ENCODE data around the gene SPTB.

Gene SPTB

GRCh38 chr14:64830961-64831360 is 48.7 kb downstream of the SPTB start:
- Mint-ChIP-seq H3K4me3 (no peak overlapping the region), H3K27me3 (ENCODE audit: low read depth) (peaks cover 6% of the 10 kb centered on the region), H3K4me1 (ENCODE audit: low read depth) (no peaks in the 10 kb centered on the region), H3K9me3 (no peaks in the 10 kb centered on the region), H3K27ac (no peak overlapping the region), H3K36me3 (ENCODE audit: low read depth) (no peaks in the 10 kb centered on the region)
- DNase-seq (ENCODE audit: low spot score): no peak

- Mint-ChIP-seq H3K4me1 (ENCODE audit: low read depth) (no peaks in the 10 kb centered on the region), H3K9me3 (no peaks in the 10 kb centered on the region), H3K27me3 (ENCODE audit: low read depth) (peaks cover 19% of the 10 kb centered on the region), H3K27ac (no peak overlapping the region), H3K36me3 (ENCODE audit: low read depth) (no peaks in the 10 kb centered on the region), H3K4me3 (no peak overlapping the region)
- DNase-seq (ENCODE audit: low spot score): no peak
Measured at GRCh38 chr14:64828071-64828470, 51.6 kb downstream of the SPTB start.

DNA sequence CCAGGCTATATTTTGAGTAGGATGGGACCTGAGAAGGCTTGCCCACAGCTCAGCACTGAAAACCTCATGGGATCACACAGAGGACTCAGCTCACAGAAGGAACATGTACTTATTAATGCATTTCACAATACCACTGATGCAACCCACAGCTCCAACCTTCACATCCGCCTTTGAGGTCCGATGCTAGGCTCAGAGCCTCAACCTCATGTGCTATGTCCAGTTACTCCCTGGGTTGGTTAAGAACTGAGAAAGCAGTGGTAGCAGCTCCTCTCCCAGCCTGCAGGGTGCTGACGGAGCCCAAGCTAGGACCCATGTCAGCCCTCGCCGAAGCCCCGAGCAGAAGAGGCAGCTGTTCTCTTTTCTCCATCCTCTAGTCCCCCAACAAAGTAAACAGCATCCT is 52.9 kb downstream of the SPTB start:
- Mint-ChIP-seq H3K4me3 (no peak overlapping the region), H3K9me3 (no peaks in the 10 kb centered on the region), H3K36me3 (ENCODE audit: low read depth) (no peaks in the 10 kb centered on the region), H3K27ac (no peak overlapping the region), H3K27me3 (ENCODE audit: low read depth) (peaks cover 20% of the 10 kb centered on the region), H3K4me1 (ENCODE audit: low read depth) (no peaks in the 10 kb centered on the region)
- DNase-seq (ENCODE audit: low spot score): no peak

DNA sequence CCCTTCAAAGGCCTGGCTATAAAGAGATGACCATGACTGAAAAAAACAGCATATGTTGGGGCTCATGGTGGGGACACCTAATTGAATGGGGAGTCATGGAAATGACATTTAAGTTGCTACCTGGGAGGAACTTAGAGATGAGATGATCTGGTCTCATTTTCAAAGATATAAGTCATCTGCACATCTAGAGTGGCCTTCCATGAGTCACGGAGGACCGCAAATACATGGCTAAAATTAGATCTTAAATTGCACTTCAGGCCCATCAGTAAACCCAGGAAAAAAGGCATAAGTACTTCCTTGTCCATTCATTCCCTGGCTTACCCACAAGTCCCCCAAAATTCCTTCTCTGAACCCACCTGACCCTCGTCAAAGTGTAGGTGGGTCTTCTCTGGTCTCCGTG is 53.4 kb downstream of the SPTB start:
- no peak overlapping the region for H3K27ac Mint-ChIP-seq
- H3K4me1 Mint-ChIP-seq (ENCODE audit: low read depth): no peaks in the 10 kb centered on the region
- H3K36me3 Mint-ChIP-seq (ENCODE audit: low read depth): no peaks in the 10 kb centered on the region
- no peak for DNase-seq (ENCODE audit: low spot score)
- H3K9me3 Mint-ChIP-seq: no peaks in the 10 kb centered on the region
- peaks cover 22% of the 10 kb centered on the region for H3K27me3 Mint-ChIP-seq (ENCODE audit: low read depth)
- H3K4me3 Mint-ChIP-seq: no peak overlapping the region

- no peak for DNase-seq (ENCODE audit: low spot score)
- H3K4me1 Mint-ChIP-seq (ENCODE audit: low read depth): no peaks in the 10 kb centered on the region
- no peaks in the 10 kb centered on the region for H3K9me3 Mint-ChIP-seq
- H3K27ac Mint-ChIP-seq: no peak overlapping the region
- no peaks in the 10 kb centered on the region for H3K36me3 Mint-ChIP-seq (ENCODE audit: low read depth)
- no peak overlapping the region for H3K4me3 Mint-ChIP-seq
- peaks cover 26% of the 10 kb centered on the region for H3K27me3 Mint-ChIP-seq (ENCODE audit: low read depth)
Measured at GRCh38 chr14:64825509-64825908, 54.2 kb downstream of the SPTB start.

GRCh38 chr14:64825006-64825405 is 54.7 kb downstream of the SPTB start:
- Mint-ChIP-seq H3K4me3 (no peak overlapping the region), H3K36me3 (ENCODE audit: low read depth) (no peaks in the 10 kb centered on the region), H3K9me3 (no peaks in the 10 kb centered on the region), H3K27me3 (ENCODE audit: low read depth) (peaks cover 27% of the 10 kb centered on the region), H3K4me1 (ENCODE audit: low read depth) (no peaks in the 10 kb centered on the region), H3K27ac (no peak overlapping the region)
- DNase-seq (ENCODE audit: low spot score): no peak

- no peaks in the 10 kb centered on the region for H3K36me3 Mint-ChIP-seq (ENCODE audit: low read depth)
- H3K4me1 Mint-ChIP-seq (ENCODE audit: low read depth): no peaks in the 10 kb centered on the region
- H3K27me3 Mint-ChIP-seq (ENCODE audit: low read depth): peaks cover 27% of the 10 kb centered on the region
- H3K27ac Mint-ChIP-seq: no peak overlapping the region
- DNase-seq (ENCODE audit: low spot score): no peak
- no peaks in the 10 kb centered on the region for H3K9me3 Mint-ChIP-seq
- H3K4me3 Mint-ChIP-seq: no peak overlapping the region
Measured at GRCh38 chr14:64824471-64824870, 55.2 kb downstream of the SPTB start.

DNA sequence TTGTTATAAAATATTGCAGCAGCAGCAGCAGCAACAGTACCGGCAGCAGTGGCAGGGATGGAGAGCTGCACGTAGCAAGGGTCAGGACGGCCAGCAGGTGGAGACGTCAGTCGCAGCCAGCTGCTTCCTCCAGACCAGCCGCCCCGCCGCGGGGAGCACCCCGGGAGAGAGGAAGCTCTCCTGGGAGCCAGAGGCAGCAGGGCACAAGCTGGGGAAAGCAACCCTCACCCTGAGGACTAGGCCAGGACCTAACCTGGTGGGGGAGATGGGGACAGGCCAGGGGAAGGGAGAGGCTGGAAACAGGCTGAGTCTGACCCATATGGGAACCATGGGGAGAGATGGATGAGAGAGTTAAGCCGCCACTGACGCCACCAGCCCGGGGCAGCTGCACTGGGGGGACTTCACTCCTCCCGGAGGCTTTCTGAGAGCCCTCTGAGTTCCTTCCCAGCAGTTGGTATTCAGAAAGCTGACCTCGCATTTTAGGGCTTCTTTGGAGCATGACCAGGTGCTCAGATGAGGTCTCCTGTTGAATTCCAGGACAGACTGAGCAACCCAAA is 56.3 kb downstream of the SPTB start:
- H3K27ac Mint-ChIP-seq: no peak overlapping the region
- no peaks in the 10 kb centered on the region for H3K36me3 Mint-ChIP-seq (ENCODE audit: low read depth)
- DNase-seq (ENCODE audit: low spot score): peak; percentile 47
- no peaks in the 10 kb centered on the region for H3K9me3 Mint-ChIP-seq
- H3K4me1 Mint-ChIP-seq (ENCODE audit: low read depth): no peaks in the 10 kb centered on the region
- peaks cover 38% of the 10 kb centered on the region for H3K27me3 Mint-ChIP-seq (ENCODE audit: low read depth)
- peak overlapping the region; percentile 50 for H3K4me3 Mint-ChIP-seq

GRCh38 chr14:64821651-64822050 is 58.1 kb downstream of the SPTB start:
- H3K27ac Mint-ChIP-seq: no peak overlapping the region

GRCh38 chr14:64818151-64818550 is 61.6 kb downstream of the SPTB start:
- Mint-ChIP-seq H3K4me3 (no peak overlapping the region), H3K27me3 (ENCODE audit: low read depth) (peaks cover 50% of the 10 kb centered on the region), H3K9me3 (no peaks in the 10 kb centered on the region), H3K4me1 (ENCODE audit: low read depth) (no peaks in the 10 kb centered on the region), H3K27ac (no peak overlapping the region), H3K36me3 (ENCODE audit: low read depth) (no peaks in the 10 kb centered on the region)
- no peak for DNase-seq (ENCODE audit: low spot score)

More at GRCh38 chr14:64821651-64822050, 58.1 kb downstream of the SPTB start:
- no peak overlapping the region for H3K4me3 Mint-ChIP-seq
- no peaks in the 10 kb centered on the region for H3K9me3 Mint-ChIP-seq
- no peaks in the 10 kb centered on the region for H3K36me3 Mint-ChIP-seq (ENCODE audit: low read depth)
- H3K27me3 Mint-ChIP-seq (ENCODE audit: low read depth): peaks cover 49% of the 10 kb centered on the region
- DNase-seq (ENCODE audit: low spot score): no peak
- no peaks in the 10 kb centered on the region for H3K4me1 Mint-ChIP-seq (ENCODE audit: low read depth)

- Mint-ChIP-seq H3K27me3 (ENCODE audit: low read depth) (peaks cover 54% of the 10 kb centered on the region), H3K27ac (no peak overlapping the region), H3K4me3 (no peak overlapping the region), H3K36me3 (ENCODE audit: low read depth) (no peaks in the 10 kb centered on the region), H3K9me3 (no peaks in the 10 kb centered on the region), H3K4me1 (ENCODE audit: low read depth) (no peaks in the 10 kb centered on the region)
- DNase-seq (ENCODE audit: low spot score): no peak
Measured at GRCh38 chr14:64817631-64818030, 62.1 kb downstream of the SPTB start.

GRCh38 chr14:64816221-64816783 is 63.4 kb downstream of the SPTB start:
- Mint-ChIP-seq H3K27me3 (ENCODE audit: low read depth) (peaks cover 61% of the 10 kb centered on the region), H3K9me3 (no peaks in the 10 kb centered on the region), H3K36me3 (ENCODE audit: low read depth) (no peaks in the 10 kb centered on the region), H3K4me1 (ENCODE audit: low read depth) (peaks cover 5% of the 10 kb centered on the region), H3K4me3 (no peak overlapping the region), H3K27ac (no peak overlapping the region)
- no peak for DNase-seq (ENCODE audit: low spot score)

DNA sequence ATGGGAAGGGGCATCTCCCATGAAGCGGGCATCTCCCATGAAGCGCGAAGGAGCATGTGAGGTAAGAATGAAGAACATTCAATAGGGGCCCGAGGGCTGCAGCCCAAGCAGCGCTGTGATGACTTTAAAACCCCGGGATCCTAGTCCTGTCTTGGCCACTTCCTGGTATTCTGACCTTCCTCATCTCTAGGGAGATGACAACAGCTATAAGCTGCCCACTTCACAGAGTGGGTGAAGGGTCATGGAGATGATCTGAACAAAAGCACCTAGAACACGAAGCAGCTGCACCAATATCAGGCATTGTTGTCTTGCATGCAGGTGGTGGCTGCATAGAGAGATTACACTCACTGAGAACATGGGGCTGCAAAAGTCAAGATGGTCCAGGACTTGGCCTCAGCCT is 64.5 kb downstream of the SPTB start:
- Mint-ChIP-seq H3K4me3 (no peak overlapping the region), H3K27ac (no peak overlapping the region), H3K36me3 (ENCODE audit: low read depth) (no peaks in the 10 kb centered on the region), H3K9me3 (no peaks in the 10 kb centered on the region), H3K27me3 (ENCODE audit: low read depth) (peaks cover 59% of the 10 kb centered on the region), H3K4me1 (ENCODE audit: low read depth) (peaks cover 5% of the 10 kb centered on the region)
- no peak for DNase-seq (ENCODE audit: low spot score)

DNA sequence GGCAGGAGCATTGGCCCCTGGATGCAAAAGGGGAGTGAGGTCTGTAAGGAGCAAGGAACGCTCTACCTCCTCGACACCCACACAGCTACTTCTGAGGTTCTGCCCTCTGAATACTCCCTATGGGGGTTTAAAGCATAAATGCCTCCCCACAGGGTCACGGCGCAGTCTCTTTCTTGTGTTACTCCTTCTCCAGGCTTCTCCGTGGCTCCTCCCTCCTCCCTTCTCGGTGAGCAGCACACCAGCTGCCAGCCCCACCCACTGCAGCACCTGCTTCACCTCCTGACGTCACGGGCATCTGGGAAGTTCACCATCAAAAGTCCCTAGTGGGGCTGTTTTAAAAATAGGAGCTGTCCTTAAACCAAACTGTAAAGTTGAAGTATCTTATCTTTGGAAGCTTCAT is 67.3 kb downstream of the SPTB start:
- H3K36me3 Mint-ChIP-seq (ENCODE audit: low read depth): no peaks in the 10 kb centered on the region
- no peak for DNase-seq (ENCODE audit: low spot score)
- no peaks in the 10 kb centered on the region for H3K9me3 Mint-ChIP-seq
- no peak overlapping the region for H3K4me3 Mint-ChIP-seq
- peaks cover 38% of the 10 kb centered on the region for H3K27me3 Mint-ChIP-seq (ENCODE audit: low read depth)
- H3K4me1 Mint-ChIP-seq (ENCODE audit: low read depth): peaks cover 8% of the 10 kb centered on the region
- no peak overlapping the region for H3K27ac Mint-ChIP-seq

GRCh38 chr14:64811676-64812075 is 68.0 kb downstream of the SPTB start:
- H3K36me3 Mint-ChIP-seq (ENCODE audit: low read depth): no peaks in the 10 kb centered on the region
- no peak for DNase-seq (ENCODE audit: low spot score)
- H3K9me3 Mint-ChIP-seq: no peaks in the 10 kb centered on the region
- H3K4me1 Mint-ChIP-seq (ENCODE audit: low read depth): peaks cover 8% of the 10 kb centered on the region
- H3K27ac Mint-ChIP-seq: no peak overlapping the region
- peaks cover 34% of the 10 kb centered on the region for H3K27me3 Mint-ChIP-seq (ENCODE audit: low read depth)
- H3K4me3 Mint-ChIP-seq: no peak overlapping the region

All from T-helper 2 cell treated with Interferon-gamma antibody and Interleukin-4, amounts not matched to agents 5 μg/mL and 100 μg/mL, for 36 hours (primary cell).